MM.1S (cell line): Measurements from ENCODE around the gene WDR43.

Experiments used
- DNase-seq: peaks from one replicate; pipeline ENCODE4 v3.0.0-alpha.2; 2015
- H2AFZ ChIP-seq: fragments of 300-600 bp; sonication (generic); 2 replicates; pipeline ENCODE4 v1.6.0; 2016; ENCODE audit warnings: antibody characterized with exemption, low read length
- H3F3A ChIP-seq: fragments of 300-600 bp; sonication (generic); 2 replicates; pipeline ENCODE4 v1.6.1; 2016; ENCODE audit warnings: mild to moderate bottlenecking, antibody characterized with exemption, low read length, moderate library complexity, mixed read lengths; ENCODE audit not compliant: insufficient read depth
- H3K27ac ChIP-seq: fragments of 300-600 bp; sonication (generic); 2 replicates; pipeline ENCODE4 v1.5.1; 2016; ENCODE audit warnings: mild to moderate bottlenecking, low read length
- H3K27me3 ChIP-seq: fragments of 300-600 bp; sonication (generic); replicated peaks from 2 replicates; pipeline ENCODE4 v1.6.0; 2016; ENCODE audit warnings: low read length; ENCODE audit not compliant: insufficient read depth
- H3K36me3 ChIP-seq: fragments of 300-600 bp; sonication (generic); replicated peaks from 2 replicates; pipeline ENCODE4 v1.6.1; 2016; ENCODE audit warnings: mild to moderate bottlenecking, low read length, mixed read lengths; ENCODE audit not compliant: insufficient read depth
- H3K4me1 ChIP-seq: fragments of 300-600 bp; sonication (generic); 2 replicates; pipeline ENCODE4 v1.6.1; 2016; ENCODE audit warnings: low read length, mixed read lengths
- H3K4me2 ChIP-seq: fragments of 300-600 bp; sonication (generic); 2 replicates; pipeline ENCODE4 v1.6.0; 2016; ENCODE audit warnings: low read depth, low read length
- H3K4me3 ChIP-seq: fragments of 300-600 bp; sonication (generic); 2 replicates; pipeline ENCODE4 v1.5.1; 2016; ENCODE audit warnings: low read length, mixed read lengths
- H3K79me2 ChIP-seq: fragments of 300-600 bp; sonication (generic); 2 replicates; pipeline ENCODE4 v1.6.1; 2016; ENCODE audit warnings: mixed run types, low read length, mixed read lengths
- H3K9ac ChIP-seq: fragments of 300-600 bp; sonication (generic); 2 replicates; pipeline ENCODE4 v1.6.1; 2016; ENCODE audit warnings: low read length, mixed read lengths
- H3K9me2 ChIP-seq: fragments of 300-600 bp; sonication (generic); replicated peaks from 2 replicates; pipeline ENCODE4 v1.6.1; 2016; ENCODE audit warnings: mild to moderate bottlenecking, low read length, mixed read lengths; ENCODE audit not compliant: insufficient read depth
- H3K9me3 ChIP-seq: fragments of 300-600 bp; sonication (generic); replicated peaks from 2 replicates; pipeline ENCODE4 v1.6.1; 2016; ENCODE audit warnings: mild to moderate bottlenecking, low read length, mixed read lengths; ENCODE audit not compliant: insufficient read depth
- H4K20me1 ChIP-seq: fragments of 300-600 bp; sonication (generic); 2 replicates; pipeline ENCODE4 v1.6.1; 2016; ENCODE audit warnings: mild to moderate bottlenecking, low read length, moderate library complexity, mixed read lengths; ENCODE audit not compliant: insufficient read depth
- EZH2 ChIP-seq: fragments of 300-600 bp; sonication (generic); optimal IDR thresholded peaks from 2 replicates; pipeline ENCODE3; 2017; ENCODE audit warnings: low read depth, mild to moderate bottlenecking, antibody characterized with exemption, low read length, mixed read lengths
- EZH2phosphoT487 ChIP-seq: fragments of 300-600 bp; sonication (generic); IDR thresholded peaks from 2 replicates; pipeline ENCODE4 v1.6.1; 2018; ENCODE audit warnings: antibody characterized with exemption, low read length
- TF ChIP-seq, protein P1 (sequence below): fragments of 300-600 bp; sonication (generic); IDR thresholded peaks from 2 replicates; pipeline ENCODE4 v1.5.1; 2016; ENCODE audit warnings: antibody characterized with exemption, low read length, mixed read lengths

WDR43 gene

DNA sequence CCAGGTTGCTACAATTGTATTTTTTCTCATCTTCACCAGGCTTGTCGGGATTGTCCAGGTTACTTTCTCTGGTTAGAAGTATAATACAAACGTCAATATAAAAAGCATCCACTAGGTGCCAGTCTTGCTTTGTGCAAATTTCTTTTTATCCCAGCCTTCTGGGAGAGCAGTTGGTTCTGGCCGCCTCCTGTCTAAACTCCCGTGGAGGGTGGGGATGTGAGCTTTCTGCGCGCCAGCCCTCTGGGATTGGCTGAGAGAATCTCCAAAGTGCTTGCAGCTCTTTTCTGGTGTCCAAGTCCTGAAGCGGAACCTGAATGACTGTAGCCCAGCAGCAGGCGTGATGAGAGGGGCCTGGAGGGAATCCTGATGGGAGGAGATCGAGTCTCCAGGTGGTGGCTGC lies 64.2 kb downstream of the WDR43 start:
- Histone ChIP-seq H3K9ac (no peak overlapping the region), H3K9me2 (no peaks in the 10 kb centered on the region), H3K27me3 (no peaks in the 10 kb centered on the region), H4K20me1 (no peaks in the 10 kb centered on the region), H3F3A (peaks cover 11% of the 10 kb centered on the region; the same call in 1 of the 2 replicates), H3K9me3 (no peaks in the 10 kb centered on the region), H3K79me2 (no peaks in the 10 kb centered on the region), H3K4me3 (no peak overlapping the region), H3K36me3 (no peaks in the 10 kb centered on the region), H2AFZ (no peak overlapping the region), H3K4me1 (0 out of 2 replicates have a peak, but pooled peaks cover 4% of the 10 kb centered on the region), H3K27ac (no peak overlapping the region), H3K4me2 (no peak overlapping the region)
- peak; percentile 55 for DNase-seq
- TF ChIP-seq EZH2phosphoT487, result no peak
- TF ChIP-seq, protein P1, sequence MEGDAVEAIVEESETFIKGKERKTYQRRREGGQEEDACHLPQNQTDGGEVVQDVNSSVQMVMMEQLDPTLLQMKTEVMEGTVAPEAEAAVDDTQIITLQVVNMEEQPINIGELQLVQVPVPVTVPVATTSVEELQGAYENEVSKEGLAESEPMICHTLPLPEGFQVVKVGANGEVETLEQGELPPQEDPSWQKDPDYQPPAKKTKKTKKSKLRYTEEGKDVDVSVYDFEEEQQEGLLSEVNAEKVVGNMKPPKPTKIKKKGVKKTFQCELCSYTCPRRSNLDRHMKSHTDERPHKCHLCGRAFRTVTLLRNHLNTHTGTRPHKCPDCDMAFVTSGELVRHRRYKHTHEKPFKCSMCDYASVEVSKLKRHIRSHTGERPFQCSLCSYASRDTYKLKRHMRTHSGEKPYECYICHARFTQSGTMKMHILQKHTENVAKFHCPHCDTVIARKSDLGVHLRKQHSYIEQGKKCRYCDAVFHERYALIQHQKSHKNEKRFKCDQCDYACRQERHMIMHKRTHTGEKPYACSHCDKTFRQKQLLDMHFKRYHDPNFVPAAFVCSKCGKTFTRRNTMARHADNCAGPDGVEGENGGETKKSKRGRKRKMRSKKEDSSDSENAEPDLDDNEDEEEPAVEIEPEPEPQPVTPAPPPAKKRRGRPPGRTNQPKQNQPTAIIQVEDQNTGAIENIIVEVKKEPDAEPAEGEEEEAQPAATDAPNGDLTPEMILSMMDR, result peak; percentile 58

DNA sequence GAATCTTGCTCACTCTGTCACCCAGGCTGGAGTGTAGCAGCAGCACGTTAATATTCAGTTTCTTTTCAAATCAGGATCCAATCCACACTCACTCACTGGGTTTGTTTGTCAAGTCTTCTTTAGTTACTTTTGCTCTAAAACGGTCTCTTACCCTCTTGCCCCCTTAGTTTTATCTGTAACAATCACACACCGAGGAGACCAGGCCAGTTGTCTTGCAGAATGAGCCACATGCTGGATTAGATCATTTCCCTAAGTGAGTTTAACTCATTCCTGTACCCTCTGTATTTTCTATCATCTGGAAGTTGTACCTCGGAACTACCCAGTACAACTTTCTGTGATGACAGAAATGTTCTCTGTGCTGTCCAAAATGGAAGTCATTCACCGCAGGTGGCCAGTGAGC lies 65.9 kb downstream of the WDR43 start:
- Histone ChIP-seq H3K36me3 (no peaks in the 10 kb centered on the region), H3K79me2 (no peaks in the 10 kb centered on the region), H3K27ac (no peak overlapping the region), H4K20me1 (no peaks in the 10 kb centered on the region), H3K27me3 (no peaks in the 10 kb centered on the region), H3K4me2 (no peak overlapping the region), H3K9ac (no peak overlapping the region), H3F3A (peaks cover 11% of the 10 kb centered on the region; the same call in 1 of the 2 replicates), H3K9me3 (no peaks in the 10 kb centered on the region), H3K4me1 (0 out of 2 replicates have a peak, but pooled peaks cover 4% of the 10 kb centered on the region), H3K4me3 (no peak overlapping the region), H2AFZ (no peak overlapping the region), H3K9me2 (no peaks in the 10 kb centered on the region)
- TF ChIP-seq EZH2 (no peak), EZH2phosphoT487 (no peak)
- TF ChIP-seq, protein P1, result no peak
- DNase-seq, result no peak

DNA sequence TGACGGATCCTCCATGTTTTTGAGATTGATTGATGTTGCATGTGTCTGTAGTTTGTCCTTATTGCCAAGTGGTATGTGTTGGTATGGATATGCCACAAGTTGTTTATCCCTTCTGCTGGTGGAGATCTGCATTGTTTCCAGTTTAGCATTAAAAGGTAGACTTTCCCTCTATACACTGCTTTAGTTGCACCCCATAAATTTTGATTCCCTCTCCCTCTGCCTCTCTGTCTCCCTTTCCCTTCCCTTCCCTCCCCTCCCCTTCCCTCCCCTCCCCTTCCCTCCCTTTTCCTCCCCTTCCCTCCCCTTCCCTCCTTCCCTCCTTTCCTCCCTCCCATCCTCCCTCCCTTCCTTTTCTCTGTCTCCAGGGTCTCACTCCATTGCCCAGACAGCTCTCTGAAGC lies 68.0 kb downstream of the WDR43 start:
- no peaks in the 10 kb centered on the region for H3K9me2 ChIP-seq
- H3F3A ChIP-seq, result no peaks in the 10 kb centered on the region
- H3K27ac ChIP-seq, result no peak overlapping the region
- H3K79me2 ChIP-seq, result no peaks in the 10 kb centered on the region
- H3K27me3 ChIP-seq, result no peaks in the 10 kb centered on the region
- no peaks in the 10 kb centered on the region for H3K36me3 ChIP-seq
- no peak overlapping the region for H3K4me2 ChIP-seq
- no peak for DNase-seq
- H3K9ac ChIP-seq, result no peak overlapping the region
- no peak overlapping the region for H3K4me3 ChIP-seq
- no peaks in the 10 kb centered on the region for H3K9me3 ChIP-seq
- 0 out of 2 replicates have a peak, but pooled peaks cover 4% of the 10 kb centered on the region for H3K4me1 ChIP-seq
- no peaks in the 10 kb centered on the region for H4K20me1 ChIP-seq
- no peak overlapping the region for H2AFZ ChIP-seq
- TF ChIP-seq EZH2 (no peak), EZH2phosphoT487 (no peak)
- TF ChIP-seq, protein P1, result no peak
